IMR-90 (cell line): ENCODE results near the gene AGAP1. TPM values are rescaled to one million over a fixed set of nuclear protein-coding genes. Genes with fewer than 3 reads are reported as not detected.

Experiments
- ATAC-seq: fragments of 200-7000 bp; cut with Tn5 transposase; 2 replicates; pipeline ENCODE4 v1.9.1; 2020; ENCODE audit warnings: low read depth, mild to moderate bottlenecking, moderate library complexity
- BruUV-seq: library from RNA; stranded (reverse); fragments of 400-500 nt; replicated peaks from 2 replicates; lab custom pipeline; 2021; lab: Mats Ljungman, UMichigan
- CTCF ChIA-PET: fragments of 300-600 bp; formaldehyde crosslinking; extraction: SDS; loops from one replicate; lab custom pipeline; 2021; ENCODE audit warnings: antibody characterized with exemption; lab: Yijun Ruan, JAX
- POLR2A ChIA-PET: fragments of 300-600 bp; sonication (Branson Sonifier 250); formaldehyde crosslinking; loops from one replicate; lab custom pipeline; 2022; ENCODE audit warnings: antibody characterized with exemption; ENCODE audit not compliant: unreplicated experiment; lab: Charles Lee
- DNase-seq: peaks from one replicate; pipeline ENCODE4 v3.0.0; 2013
- H2AFZ ChIP-seq: replicated peaks from 2 replicates; pipeline ENCODE3; 2013; ENCODE audit warnings: low read length, mild to moderate bottlenecking; ENCODE audit not compliant: poor library complexity
- H2AK5ac ChIP-seq: 2 replicates; pipeline ENCODE4 v1.6.1; 2013; ENCODE audit warnings: low read depth, low read length, inconsistent platforms
- H2AK9ac ChIP-seq: replicated peaks from 2 replicates; pipeline ENCODE3; 2013; ENCODE audit warnings: mild to moderate bottlenecking, low read depth, low read length, moderate library complexity; ENCODE audit not compliant: poor library complexity
- H2BK120ac ChIP-seq: 2 replicates; pipeline ENCODE4 v1.6.1; 2013; ENCODE audit warnings: low read depth, low read length, inconsistent platforms
- H2BK15ac ChIP-seq: 3 replicates; pipeline ENCODE4 v1.6.1; 2013; ENCODE audit warnings: low read depth, low read length, inconsistent platforms
- H2BK20ac ChIP-seq: 2 replicates; pipeline ENCODE4 v1.6.1; 2013; ENCODE audit warnings: low read depth, mild to moderate bottlenecking, inconsistent platforms, low read length, moderate library complexity
- H2BK5ac ChIP-seq: 2 replicates; pipeline ENCODE4 v1.6.1; 2013; ENCODE audit warnings: mild to moderate bottlenecking, low read depth, low read length, inconsistent platforms; ENCODE audit not compliant: poor library complexity, severe bottlenecking
- H3K14ac ChIP-seq: replicated peaks from 2 replicates; pipeline ENCODE4 v1.6.1; 2013; ENCODE audit warnings: low read depth, low read length, inconsistent platforms
- H3K18ac ChIP-seq: 2 replicates; pipeline ENCODE4 v1.6.1; 2013; ENCODE audit warnings: low read depth, low read length, control low read depth
- H3K23ac ChIP-seq: 2 replicates; pipeline ENCODE4 v1.6.1; 2013; ENCODE audit warnings: low read depth, low read length, inconsistent platforms
- H3K27ac ChIP-seq: 2 replicates; pipeline ENCODE4 v1.5.1; 2013; ENCODE audit warnings: mild to moderate bottlenecking, control low read depth, low read length; ENCODE audit not compliant: insufficient read depth
- H3K27me3 ChIP-seq: 2 replicates; pipeline ENCODE4 v1.6.1; 2013; ENCODE audit warnings: low read length; ENCODE audit not compliant: control insufficient read depth, insufficient read depth
- H3K36me3 ChIP-seq: 2 replicates; pipeline ENCODE4 v1.6.1; 2013; ENCODE audit warnings: low read length, mixed read lengths; ENCODE audit not compliant: control insufficient read depth, insufficient read depth
- H3K4ac ChIP-seq: 2 replicates; pipeline ENCODE4 v1.6.1; 2013; ENCODE audit warnings: low read depth, low read length, inconsistent platforms
- H3K4me1 ChIP-seq: 2 replicates; pipeline ENCODE4 v1.6.1; 2013; ENCODE audit warnings: low read length, mixed read lengths; ENCODE audit not compliant: control insufficient read depth, insufficient read depth
- H3K4me2 ChIP-seq: 2 replicates; pipeline ENCODE4 v1.6.1; 2013; ENCODE audit warnings: low read depth, mild to moderate bottlenecking, control low read depth, low read length, moderate library complexity
- H3K4me3 ChIP-seq: 2 replicates; pipeline ENCODE4 v1.5.1; 2013; ENCODE audit warnings: low read depth, mild to moderate bottlenecking, control low read depth, low read length, moderate library complexity; ENCODE audit not compliant: insufficient read depth
- H3K56ac ChIP-seq: 2 replicates; pipeline ENCODE4 v1.6.1; 2013; ENCODE audit warnings: low read length, inconsistent platforms; ENCODE audit not compliant: insufficient read depth; ENCODE audit errors: extremely low read depth
- H3K79me1 ChIP-seq, 2 experiments: 2 replicates each; pipeline ENCODE4 v1.6.1; 2013; ENCODE audit warnings: low read length in 2 of 2, inconsistent platforms in 1 of 2, low read depth in 1 of 2
- H3K9ac ChIP-seq: 2 replicates; pipeline ENCODE4 v1.6.1; 2013; ENCODE audit warnings: low read depth, low read length, control low read depth
- H3K9me1 ChIP-seq: 2 replicates; pipeline ENCODE4 v1.6.1; 2013; ENCODE audit warnings: low read length, inconsistent platforms; ENCODE audit not compliant: insufficient read depth
- H3K9me3 ChIP-seq: 2 replicates; pipeline ENCODE4 v1.6.1; 2013; ENCODE audit warnings: low read length; ENCODE audit not compliant: control insufficient read depth, insufficient read depth
- H4K20me1 ChIP-seq: 2 replicates; pipeline ENCODE4 v1.6.1; 2013; ENCODE audit warnings: low read length, inconsistent platforms; ENCODE audit not compliant: insufficient read depth
- H4K5ac ChIP-seq: 2 replicates; pipeline ENCODE4 v1.6.1; 2013; ENCODE audit warnings: mild to moderate bottlenecking, low read depth, low read length, control low read depth
- H4K8ac ChIP-seq, 2 experiments: 2 replicates each; pipeline ENCODE4 v1.6.1; 2013; ENCODE audit warnings: low read depth in 2 of 2, low read length in 2 of 2, control low read depth in 1 of 2, inconsistent platforms in 1 of 2
- H4K91ac ChIP-seq: 2 replicates; pipeline ENCODE4 v1.6.1; 2013; ENCODE audit warnings: low read depth, low read length, inconsistent platforms; ENCODE audit not compliant: insufficient read depth
- RAD21 ChIP-seq: IDR thresholded peaks from 2 replicates; pipeline ENCODE4 v1.6.1; 2012; ENCODE audit warnings: low read length, improper control_type of control experiment
- WGBS, 2 experiments: methylation state at CpG; one replicate each; pipeline versions ENCODE4 v1.1.5 to v1.1.7; 2013; ENCODE audit warnings: missing lambda C conversion rate in 2 of 2; ENCODE audit not compliant: insufficient read length in 1 of 2; ENCODE audit errors: extremely low coverage in 2 of 2; 5-methylcytosine and 5-hydroxymethylcytosine counted together
- dilution Hi-C: fragments of 300-500 bp; cut with HindIII; formaldehyde crosslinking; loops from one replicate; pipeline ENCODE4 v1.14.3; 2018; ENCODE audit warnings: low sequenced_read_pairs; ENCODE audit not compliant: unreplicated experiment
- in situ Hi-C: fragments of 300-500 bp; cut with MboI; formaldehyde crosslinking; loops from 3 replicates; pipeline ENCODE4 v1.14.3; 2019; ENCODE audit warnings: low sequenced_read_pairs, inconsistent platforms, mixed read lengths
- intact Hi-C: fragments of 100-400 bp; cut with micrococcal nuclease; formaldehyde crosslinking; loops from 2 replicates; pipeline ENCODE4 v1.10.0; 2022
- polyA plus RNA-seq, 3 experiments: library from polyadenylated mRNA; depleted of rRNA; stranded (reverse); fragments of >200 nt; gene quantifications; 2 replicates each; pipeline ENCODE4 v1.2.3, GENCODE V29; 2012; ENCODE audit warnings: low replicate concordance in 1 of 3
- total RNA-seq: library from RNA; depleted of rRNA; stranded (reverse); fragments of >200 nt; gene quantifications from 2 replicates; pipeline ENCODE4 v1.2.3, GENCODE V29; 2012

The AGAP1 gene
- total and polyA plus RNA-seq, 2 of the 4 experiments (the other 2 are of a cell fraction) = 15.1 to 16.4 TPM

- whole genome bisulfite sequencing, 2 experiments = no CpG with 5 or more reads among the region's 5 CpGs
- CTCF ChIA-PET = interaction anchor here (0.5 to 1.5 kb wide), 2 partner anchors 24 to 162 kb away, joined by 3 to 4 read pairs; no protein-coding TSS in a partner anchor
Observed at GRCh38 chr2:236022128-236022527, 528.3 kb downstream of the AGAP1 start.

More at GRCh38 chr2:236022128-236022527, 528.3 kb downstream of the AGAP1 start:
- POLR2A ChIA-PET = no interaction called here
- in situ Hi-C loops (no loop called here), dilution Hi-C loops (no loop called here), intact Hi-C loops (no loop called here)
- Histone ChIP-seq H3K27ac (no peak overlapping the region), H3K27me3 (no peaks in the 10 kb centered on the region), H3K4me1 (peaks cover 5% of the 10 kb centered on the region; the same call in 1 of the 2 replicates), H3K14ac (no peak overlapping the region), H2AK9ac (no peak overlapping the region), H3K4me2 (no peak overlapping the region), H4K91ac (no peak overlapping the region), H3K18ac (no peak overlapping the region), H3K23ac (no peak overlapping the region), H2AFZ (no peak overlapping the region), H3K36me3 (no peaks in the 10 kb centered on the region), H3K9ac (no peak overlapping the region), H4K20me1 (no peaks in the 10 kb centered on the region), H3K56ac (no peak overlapping the region), H3K4me3 (no peak overlapping the region), H2BK5ac (no peak overlapping the region), H4K8ac (no peak overlapping the region), H3K9me3 (no peaks in the 10 kb centered on the region), H3K79me1 (no peaks in the 10 kb centered on the region), H3K9me1 (no peaks in the 10 kb centered on the region), H4K5ac (no peak overlapping the region), H2BK20ac (no peak overlapping the region), H3K4ac (no peak overlapping the region), H2BK15ac (no peak overlapping the region), H2BK120ac (no peak overlapping the region), H2AK5ac (no peak overlapping the region)
- ATAC-seq (no peak), DNase-seq (no peak)
- TF ChIP-seq RAD21 = no peak
- BruUV-seq = no TSS peak
